ENCODE measurements around the gene RIF1. TPM values are rescaled to one million over a fixed set of nuclear protein-coding genes. Genes with fewer than 3 reads are reported as not detected.

Gene RIF1
- total RNA-seq, 4 donors from 2014 or later = 22.6 to 28.7 (median 25.7) TPM

DNA sequence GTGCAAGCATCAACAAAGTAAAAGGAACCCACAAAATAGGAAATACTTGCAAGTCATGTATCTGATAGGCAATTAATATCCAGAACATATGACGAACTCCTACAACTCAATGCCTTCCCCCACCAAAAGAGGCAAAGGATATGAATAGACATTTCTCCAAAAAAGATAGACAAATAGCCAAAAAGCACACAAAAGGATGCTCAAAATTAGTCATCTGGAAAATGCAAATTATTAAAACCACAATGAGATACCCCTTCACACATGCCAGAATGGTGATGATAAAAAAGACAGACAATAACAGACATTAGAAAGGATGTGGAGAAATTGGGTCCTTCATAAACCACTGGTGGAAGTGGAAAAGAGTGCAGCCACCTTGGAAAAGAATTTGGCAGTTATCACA lies 76.4 kb downstream of the RIF1 start:
- H3K9me3 ChIP-seq = no peaks in the 10 kb centered on the region
- no peak overlapping the region for H3K4me3 ChIP-seq
- no peak overlapping the region for H3K27ac ChIP-seq
- intact Hi-C loops (cut with DNase I; ENCODE audit: low total_unique reads) = no loop called here
- ATAC-seq = no peak
- H3K4me1 ChIP-seq = no peaks in the 10 kb centered on the region
- TF ChIP-seq CTCF (IDR thresholded peaks at IDR 0.05 in 4 of 5, conservative IDR thresholded peaks at IDR 0.05 in 1 of 5) (no peak), POLR2A (IDR thresholded peaks at IDR 0.05) (no peak)
- DNase-seq = no peak
- H3K27me3 ChIP-seq = no peaks in the 10 kb centered on the region
- H3K36me3 ChIP-seq = peaks cover 9 to 98% of the 10 kb centered on the region in 2 donors
- in situ Hi-C loops (cut with MboI; ENCODE audit: low sequenced_read_pairs in 4 of 4) = no loop called here

- no peak for DNase-seq
Observed at GRCh38 chr2:151490276-151490675, 80.6 kb downstream of the RIF1 start.

GRCh38 chr2:151491496-151491895 lies 81.8 kb downstream of the RIF1 start:
- Histone ChIP-seq H3K27me3 (no peaks in the 10 kb centered on the region), H3K9me3 (no peaks in the 10 kb centered on the region), H3K27ac (peak overlapping the region; percentile 8 to 55 (median 31)), H3K4me3 (no peak overlapping the region), H3K4me1 (no peaks in the 10 kb centered on the region), H3K36me3 (peaks cover 5 to 97% of the 10 kb centered on the region in 2 donors)
- in situ Hi-C loops (cut with MboI; ENCODE audit: low sequenced_read_pairs in 4 of 4) = no loop called here
- ATAC-seq = peak in 1 of 2 donors; percentile 36
- intact Hi-C loops (cut with DNase I; ENCODE audit: low total_unique reads) = no loop called here
- DNase-seq = no peak
- TF ChIP-seq CTCF (IDR thresholded peaks at IDR 0.05 in 4 of 5, conservative IDR thresholded peaks at IDR 0.05 in 1 of 5) = no peak
- TF ChIP-seq POLR2A (IDR thresholded peaks at IDR 0.05) = no peak

More at GRCh38 chr2:151490276-151490675, 80.6 kb downstream of the RIF1 start:
- H3K4me1 ChIP-seq = no peaks in the 10 kb centered on the region
- H3K27me3 ChIP-seq = no peaks in the 10 kb centered on the region
- TF ChIP-seq CTCF (IDR thresholded peaks at IDR 0.05 in 4 of 5, conservative IDR thresholded peaks at IDR 0.05 in 1 of 5) (no peak), POLR2A (IDR thresholded peaks at IDR 0.05) (no peak)
- peaks cover 5 to 99% of the 10 kb centered on the region in 2 donors for H3K36me3 ChIP-seq
- no peak for ATAC-seq
- intact Hi-C loops (cut with DNase I; ENCODE audit: low total_unique reads) = no loop called here
- no peaks in the 10 kb centered on the region for H3K9me3 ChIP-seq
- no peak overlapping the region for H3K27ac ChIP-seq
- in situ Hi-C loops (cut with MboI; ENCODE audit: low sequenced_read_pairs in 4 of 4) = no loop called here
- H3K4me3 ChIP-seq = no peak overlapping the region

DNA sequence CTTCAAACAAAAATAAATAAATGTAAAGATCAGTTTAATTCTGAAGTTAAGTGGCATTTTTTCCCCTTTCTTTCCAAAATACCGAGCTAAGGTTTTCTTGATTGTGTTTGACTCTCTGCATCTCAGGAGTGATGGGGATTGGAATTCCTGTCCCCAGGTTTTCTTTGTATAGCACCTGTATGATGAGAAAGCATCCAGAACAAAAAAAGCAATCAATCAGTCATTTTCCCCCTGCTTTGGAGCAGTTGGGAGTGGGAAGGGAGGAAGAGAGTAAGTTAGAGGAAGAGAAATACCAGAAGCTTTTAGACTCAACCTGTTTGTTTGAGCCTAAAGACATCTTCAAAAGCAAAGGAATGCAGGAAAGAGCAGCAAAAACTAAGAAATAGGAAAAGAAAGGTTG lies 88.5 kb downstream of the RIF1 start:
- H3K27ac ChIP-seq = no peak overlapping the region
- DNase-seq (no peak), ATAC-seq (no peak)
- H3K36me3 ChIP-seq = peaks cover 0 to 83% of the 10 kb centered on the region in 2 donors
- H3K4me1 ChIP-seq = no peaks in the 10 kb centered on the region
- no peak for TF ChIP-seq CTCF (IDR thresholded peaks at IDR 0.05 in 4 of 5, conservative IDR thresholded peaks at IDR 0.05 in 1 of 5)
- TF ChIP-seq POLR2A (IDR thresholded peaks at IDR 0.05) = no peak
- in situ Hi-C loops (cut with MboI; ENCODE audit: low sequenced_read_pairs in 4 of 4) = no loop called here
- no peaks in the 10 kb centered on the region for H3K27me3 ChIP-seq
- no peaks in the 10 kb centered on the region for H3K9me3 ChIP-seq
- intact Hi-C loops (cut with DNase I; ENCODE audit: low total_unique reads) = no loop called here
- H3K4me3 ChIP-seq = no peak overlapping the region

GRCh38 chr2:151506170-151506569 lies 96.5 kb downstream of the RIF1 start:
- Histone ChIP-seq H3K27ac (peak overlapping the region; percentile 60 to 71 (median 65)), H3K4me1 (no peaks in the 10 kb centered on the region), H3K9me3 (no peaks in the 10 kb centered on the region), H3K36me3 (peaks cover 0 to 96% of the 10 kb centered on the region in 2 donors), H3K27me3 (no peaks in the 10 kb centered on the region), H3K4me3 (no peak overlapping the region)
- peak; percentile 55 to 68 for ATAC-seq
- intact Hi-C loops (cut with DNase I; ENCODE audit: low total_unique reads) = loop anchor here (2.0 to 5.0 kb wide), 3 partner anchors 13 to 111 kb away; no protein-coding TSS in a partner anchor
- TF ChIP-seq CTCF (IDR thresholded peaks at IDR 0.05 in 4 of 5, conservative IDR thresholded peaks at IDR 0.05 in 1 of 5) (no peak), POLR2A (IDR thresholded peaks at IDR 0.05) (no peak)
- in situ Hi-C loops (cut with MboI; ENCODE audit: low sequenced_read_pairs in 4 of 4) = no loop called here
- peak; percentile 18 to 38 for DNase-seq

Measured in gastrocnemius medialis (tissue), 4 donors.